ENCODE results near the gene EEF1AKMT2.

DNA sequence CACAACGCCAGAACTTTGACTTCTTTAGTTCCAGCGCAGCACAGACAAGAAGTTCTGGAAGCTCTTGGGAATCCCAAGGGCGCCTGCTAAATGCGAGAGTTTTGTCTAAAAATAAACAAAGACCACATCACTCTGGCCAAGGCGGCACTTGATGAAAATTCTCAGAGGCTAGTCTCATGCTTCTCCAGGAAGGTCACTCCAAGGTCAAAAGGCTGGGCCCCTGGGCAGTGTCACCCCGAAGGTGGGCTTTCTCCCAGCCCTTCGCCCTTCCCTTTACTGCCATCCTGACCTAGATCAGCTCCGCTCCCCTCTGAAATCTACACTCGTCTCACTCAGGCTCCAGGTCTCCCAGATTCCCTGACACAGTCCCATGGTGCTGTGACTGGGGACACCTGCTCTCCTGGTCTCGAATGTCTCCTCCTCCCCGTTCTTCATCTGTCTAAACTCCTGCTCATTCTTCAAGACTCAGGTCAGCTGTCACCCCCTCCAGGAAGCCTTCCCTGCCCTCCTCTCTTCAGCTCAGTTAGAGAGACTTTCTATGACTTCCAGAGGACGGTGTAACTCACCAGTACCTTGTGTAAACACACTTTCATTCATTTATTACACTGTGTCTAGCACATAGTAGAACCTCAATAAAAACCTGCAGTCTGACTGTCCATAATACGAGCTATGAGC lies 58.0 kb downstream of the EEF1AKMT2 start:
- TF ChIP-seq, protein P1, sequence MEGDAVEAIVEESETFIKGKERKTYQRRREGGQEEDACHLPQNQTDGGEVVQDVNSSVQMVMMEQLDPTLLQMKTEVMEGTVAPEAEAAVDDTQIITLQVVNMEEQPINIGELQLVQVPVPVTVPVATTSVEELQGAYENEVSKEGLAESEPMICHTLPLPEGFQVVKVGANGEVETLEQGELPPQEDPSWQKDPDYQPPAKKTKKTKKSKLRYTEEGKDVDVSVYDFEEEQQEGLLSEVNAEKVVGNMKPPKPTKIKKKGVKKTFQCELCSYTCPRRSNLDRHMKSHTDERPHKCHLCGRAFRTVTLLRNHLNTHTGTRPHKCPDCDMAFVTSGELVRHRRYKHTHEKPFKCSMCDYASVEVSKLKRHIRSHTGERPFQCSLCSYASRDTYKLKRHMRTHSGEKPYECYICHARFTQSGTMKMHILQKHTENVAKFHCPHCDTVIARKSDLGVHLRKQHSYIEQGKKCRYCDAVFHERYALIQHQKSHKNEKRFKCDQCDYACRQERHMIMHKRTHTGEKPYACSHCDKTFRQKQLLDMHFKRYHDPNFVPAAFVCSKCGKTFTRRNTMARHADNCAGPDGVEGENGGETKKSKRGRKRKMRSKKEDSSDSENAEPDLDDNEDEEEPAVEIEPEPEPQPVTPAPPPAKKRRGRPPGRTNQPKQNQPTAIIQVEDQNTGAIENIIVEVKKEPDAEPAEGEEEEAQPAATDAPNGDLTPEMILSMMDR (IDR thresholded peaks at IDR 0.05; ENCODE audit: low read depth, low read length, poor library complexity, severe bottlenecking) = no peak
- TF ChIP-seq EZH2phosphoT487 (IDR thresholded peaks at IDR 0.05; ENCODE audit: borderline replicate concordance, low read length) = no peak
